Measurements from ENCODE around the gene EHMT1. TPM values are rescaled to one million over a fixed set of nuclear protein-coding genes. Genes with fewer than 3 reads are reported as not detected.
"Not testable (repeated sequence)": the region's sequence is repeated elsewhere in the genome, so short reads cannot be mapped to it uniquely, and the experiment has no call there.

Gene EHMT1
- total and polyA plus RNA-seq, 10 of the 15 experiments (the other 5 are each of a cell fraction or from before 2014, with no cell fraction given): 2.9 to 100 (median 48.1) TPM

DNA sequence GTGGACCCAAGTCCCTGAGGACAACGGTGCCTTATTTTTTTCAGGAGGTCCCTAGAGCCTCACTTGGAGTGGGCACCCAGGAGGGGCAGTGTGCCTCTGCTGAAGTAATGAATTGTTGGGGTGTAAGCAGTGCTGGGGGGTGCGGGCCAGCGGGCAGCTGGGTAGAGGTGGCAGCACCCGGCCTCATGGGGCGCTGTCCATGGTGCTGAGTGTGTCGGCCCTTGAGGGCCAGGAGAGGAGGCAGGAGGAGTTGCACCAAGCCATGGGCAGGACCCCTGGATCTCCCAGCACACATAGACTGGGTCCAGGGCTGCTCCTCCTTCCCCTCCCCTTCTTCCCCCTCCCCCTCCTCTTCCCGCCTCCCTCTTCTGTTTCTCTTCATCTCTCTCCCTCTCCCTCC lies 265.7 kb downstream of the EHMT1 start:
- CTCF ChIA-PET; FAIRE-seq; BruUV-seq (replicated peaks); H3K79me2 ChIP-seq (ENCODE audit: control insufficient read depth, insufficient read depth, low read length); in situ Hi-C loops (cut with MboI); H3K9ac ChIP-seq (ENCODE audit: control insufficient read depth, insufficient read depth, low read length); POLR2A ChIA-PET; intact Hi-C loops (cut with micrococcal nuclease; ENCODE audit: unreplicated experiment); H2AFZ ChIP-seq (ENCODE audit: control insufficient read depth, low read depth, low read length); H3K27ac ChIP-seq (ENCODE audit: control insufficient read depth, insufficient read depth); H3K36me3 ChIP-seq (ENCODE audit: control insufficient read depth in 2 of 2, insufficient read depth in 2 of 2, low read length in 1 of 2); RAD21 ChIA-PET (ENCODE audit: unreplicated experiment); H3K4me1 ChIP-seq (ENCODE audit: control insufficient read depth, insufficient read depth, low read length); H4K20me1 ChIP-seq (ENCODE audit: control insufficient read depth, insufficient read depth); H3K9me3 ChIP-seq (replicated peaks; ENCODE audit: control insufficient read depth, insufficient read depth, low read length); DNase-seq (ENCODE audit: low read depth, low spot score); H3K27me3 ChIP-seq (replicated peaks in 1 of 2; ENCODE audit: control insufficient read depth in 2 of 2, insufficient read depth in 2 of 2, low read length in 1 of 2); SMC1A ChIA-PET (ENCODE audit: uncharacterized antibody, unreplicated experiment); H3K4me3 ChIP-seq; H3K4me2 ChIP-seq (ENCODE audit: control insufficient read depth, insufficient read depth): not testable (repeated sequence)
- peak; percentile 67 for ATAC-seq
- 13% methylated on average over 5 of the region's 7 CpGs for WGBS (ENCODE audit: insufficient coverage, insufficient replicate concordance, low lambda C conversion rate, missing lambda C conversion rate)
- TF ChIP-seq, protein P1, sequence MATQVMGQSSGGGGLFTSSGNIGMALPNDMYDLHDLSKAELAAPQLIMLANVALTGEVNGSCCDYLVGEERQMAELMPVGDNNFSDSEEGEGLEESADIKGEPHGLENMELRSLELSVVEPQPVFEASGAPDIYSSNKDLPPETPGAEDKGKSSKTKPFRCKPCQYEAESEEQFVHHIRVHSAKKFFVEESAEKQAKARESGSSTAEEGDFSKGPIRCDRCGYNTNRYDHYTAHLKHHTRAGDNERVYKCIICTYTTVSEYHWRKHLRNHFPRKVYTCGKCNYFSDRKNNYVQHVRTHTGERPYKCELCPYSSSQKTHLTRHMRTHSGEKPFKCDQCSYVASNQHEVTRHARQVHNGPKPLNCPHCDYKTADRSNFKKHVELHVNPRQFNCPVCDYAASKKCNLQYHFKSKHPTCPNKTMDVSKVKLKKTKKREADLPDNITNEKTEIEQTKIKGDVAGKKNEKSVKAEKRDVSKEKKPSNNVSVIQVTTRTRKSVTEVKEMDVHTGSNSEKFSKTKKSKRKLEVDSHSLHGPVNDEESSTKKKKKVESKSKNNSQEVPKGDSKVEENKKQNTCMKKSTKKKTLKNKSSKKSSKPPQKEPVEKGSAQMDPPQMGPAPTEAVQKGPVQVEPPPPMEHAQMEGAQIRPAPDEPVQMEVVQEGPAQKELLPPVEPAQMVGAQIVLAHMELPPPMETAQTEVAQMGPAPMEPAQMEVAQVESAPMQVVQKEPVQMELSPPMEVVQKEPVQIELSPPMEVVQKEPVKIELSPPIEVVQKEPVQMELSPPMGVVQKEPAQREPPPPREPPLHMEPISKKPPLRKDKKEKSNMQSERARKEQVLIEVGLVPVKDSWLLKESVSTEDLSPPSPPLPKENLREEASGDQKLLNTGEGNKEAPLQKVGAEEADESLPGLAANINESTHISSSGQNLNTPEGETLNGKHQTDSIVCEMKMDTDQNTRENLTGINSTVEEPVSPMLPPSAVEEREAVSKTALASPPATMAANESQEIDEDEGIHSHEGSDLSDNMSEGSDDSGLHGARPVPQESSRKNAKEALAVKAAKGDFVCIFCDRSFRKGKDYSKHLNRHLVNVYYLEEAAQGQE (IDR thresholded peaks at IDR 0.05; ENCODE audit: low read depth, low read length): peak; percentile 76

DNA sequence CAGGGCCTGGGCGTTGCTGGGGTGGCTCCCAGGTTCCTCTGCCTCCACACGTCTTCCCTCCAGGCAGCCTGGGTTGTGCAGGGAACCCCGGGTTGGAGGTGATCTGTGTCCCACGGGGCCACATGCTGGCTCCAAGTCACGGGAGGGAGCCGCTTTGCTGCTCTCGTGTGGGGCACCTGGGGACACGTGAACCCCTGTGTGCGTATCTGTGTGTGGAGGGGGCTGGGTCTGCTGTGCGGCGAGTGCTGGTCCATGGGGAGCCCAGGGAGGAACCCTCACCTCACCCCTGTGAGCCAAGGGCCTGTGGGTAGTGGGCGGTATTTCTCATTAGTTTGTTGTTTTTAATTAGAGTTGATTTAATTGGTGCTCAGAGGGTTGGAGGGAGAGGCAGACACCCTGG lies 266.3 kb downstream of the EHMT1 start:
- H2AFZ ChIP-seq (ENCODE audit: control insufficient read depth, low read depth, low read length); H3K36me3 ChIP-seq (ENCODE audit: control insufficient read depth in 2 of 2, insufficient read depth in 2 of 2, low read length in 1 of 2); H3K9ac ChIP-seq (ENCODE audit: control insufficient read depth, insufficient read depth, low read length); RAD21 ChIA-PET (ENCODE audit: unreplicated experiment); intact Hi-C loops (cut with micrococcal nuclease; ENCODE audit: unreplicated experiment); ATAC-seq; H3K4me1 ChIP-seq (ENCODE audit: control insufficient read depth, insufficient read depth, low read length); H3K27ac ChIP-seq (ENCODE audit: control insufficient read depth, insufficient read depth); H3K4me2 ChIP-seq (ENCODE audit: control insufficient read depth, insufficient read depth); H3K79me2 ChIP-seq (ENCODE audit: control insufficient read depth, insufficient read depth, low read length); H3K27me3 ChIP-seq (replicated peaks in 1 of 2; ENCODE audit: control insufficient read depth in 2 of 2, insufficient read depth in 2 of 2, low read length in 1 of 2); H3K9me3 ChIP-seq (replicated peaks; ENCODE audit: control insufficient read depth, insufficient read depth, low read length); POLR2A ChIA-PET; BruUV-seq (replicated peaks); H4K20me1 ChIP-seq (ENCODE audit: control insufficient read depth, insufficient read depth); FAIRE-seq; DNase-seq (ENCODE audit: low read depth, low spot score); SMC1A ChIA-PET (ENCODE audit: uncharacterized antibody, unreplicated experiment); H3K4me3 ChIP-seq; in situ Hi-C loops (cut with MboI); CTCF ChIA-PET: not testable (repeated sequence)
- WGBS (ENCODE audit: insufficient coverage, insufficient replicate concordance, low lambda C conversion rate, missing lambda C conversion rate): 59% methylated on average over 8 of the region's 12 CpGs

MicroRNAs within 50 kb of the gene (microRNA counts, 767-probe panel; counts per million panel counts)
- microRNA hsa-miR-602: 516 counts per million, percentile 8 among the panel's probes with 10 or more counts

Small RNA genes lying within 50 kb of the gene (microRNA-seq; reads per million reads assigned to microRNA genes)
- gene MIR602: not detected

Small RNA genes lying within 50 kb of the gene (small RNA-seq; reads per million reads assigned to genes)
- gene MIR602: not detected
- gene RF00017: not detected

Other genes starting within 250 kb of the EHMT1 start
Only the 7 nearest of the 9 such genes appear.
- not detected in 2 replicates for gene ENTPD8, start 177.6 kb upstream of the EHMT1 start, total RNA-seq (2014; rRNA removed)
- not detected in 2 replicates for gene ENTPD8, start 177.6 kb upstream of the EHMT1 start, total RNA-seq (2014; rRNA removed; fragmentation: Illumina TruSeq; extraction: Trizol)
- not detected in 2 replicates for gene ENTPD8, start 177.6 kb upstream of the EHMT1 start, total RNA-seq (2021)
- not detected in 2 replicates for gene ENTPD8, start 177.6 kb upstream of the EHMT1 start, polyA plus RNA-seq (2011; rRNA removed)
- not detected in 2 replicates for gene ENTPD8, start 177.6 kb upstream of the EHMT1 start, polyA plus RNA-seq (2014; fragmentation: Illumina TruSeq; extraction: Trizol)
- gene ENTPD8, start 177.6 kb upstream of the EHMT1 start, polyA plus RNA-seq (2014; fragmentation: Nextera tagmentation; extraction: Ambion mirVana): not detected
- not detected in 2 replicates for gene ENTPD8, start 177.6 kb upstream of the EHMT1 start, polyA plus RNA-seq (2014; rRNA removed)
- not detected for gene ENTPD8, start 177.6 kb upstream of the EHMT1 start, polyA plus RNA-seq (2016; fragmentation: Nextera tagmentation; extraction: Ambion mirVana)
- gene NSMF, start 159.7 kb upstream of the EHMT1 start, total RNA-seq (2014; rRNA removed): 18.8 and 23.1 TPM in 2 replicates
- gene NSMF, start 159.7 kb upstream of the EHMT1 start, total RNA-seq (2014; rRNA removed; fragmentation: Illumina TruSeq; extraction: Trizol): 12.1 and 14.1 TPM in 2 replicates
- 35.1 and 37.2 TPM in 2 replicates for gene NSMF, start 159.7 kb upstream of the EHMT1 start, total RNA-seq (2021)
- 17.9 and 26.2 TPM in 2 replicates for gene NSMF, start 159.7 kb upstream of the EHMT1 start, polyA plus RNA-seq (2011; rRNA removed)
- gene NSMF, start 159.7 kb upstream of the EHMT1 start, polyA plus RNA-seq (2014; fragmentation: Illumina TruSeq; extraction: Trizol): 12.8 and 13.3 TPM in 2 replicates
- under 1 TPM; 0.13 to 0.51 TPM for gene NSMF, start 159.7 kb upstream of the EHMT1 start, polyA plus RNA-seq (2014; fragmentation: Nextera tagmentation; extraction: Ambion mirVana)
- 44.3 and 47.1 TPM in 2 replicates for gene NSMF, start 159.7 kb upstream of the EHMT1 start, polyA plus RNA-seq (2014; rRNA removed)
- gene NSMF, start 159.7 kb upstream of the EHMT1 start, polyA plus RNA-seq (2016; fragmentation: Nextera tagmentation; extraction: Ambion mirVana): 1 to 10 TPM; 1.4 to 8.9 TPM
- gene PNPLA7, start 68.6 kb upstream of the EHMT1 start, total RNA-seq (2014; rRNA removed): 0.22 and 0.85 TPM in 2 replicates
- gene PNPLA7, start 68.6 kb upstream of the EHMT1 start, total RNA-seq (2014; rRNA removed; fragmentation: Illumina TruSeq; extraction: Trizol): 0.09 and 0.14 TPM in 2 replicates
- gene PNPLA7, start 68.6 kb upstream of the EHMT1 start, total RNA-seq (2021): 0.43 and 0.85 TPM in 2 replicates
- 0.07 and 0.19 TPM in 2 replicates for gene PNPLA7, start 68.6 kb upstream of the EHMT1 start, polyA plus RNA-seq (2011; rRNA removed)
- 0.32 and 0.41 TPM in 2 replicates for gene PNPLA7, start 68.6 kb upstream of the EHMT1 start, polyA plus RNA-seq (2014; fragmentation: Illumina TruSeq; extraction: Trizol)
- gene PNPLA7, start 68.6 kb upstream of the EHMT1 start, polyA plus RNA-seq (2014; fragmentation: Nextera tagmentation; extraction: Ambion mirVana): under 1 TPM in 1 of 2 experiments, not detected in 1; 0.04 TPM
- gene PNPLA7, start 68.6 kb upstream of the EHMT1 start, polyA plus RNA-seq (2014; rRNA removed): 0.32 and 1.0 TPM in 2 replicates
- under 1 TPM; 0.11 to 0.13 TPM for gene PNPLA7, start 68.6 kb upstream of the EHMT1 start, polyA plus RNA-seq (2016; fragmentation: Nextera tagmentation; extraction: Ambion mirVana)
- gene MRPL41, start 67.1 kb upstream of the EHMT1 start, total RNA-seq (2014; rRNA removed): 73.3 and 79.9 TPM in 2 replicates
- 11.2 and 13.2 TPM in 2 replicates for gene MRPL41, start 67.1 kb upstream of the EHMT1 start, total RNA-seq (2014; rRNA removed; fragmentation: Illumina TruSeq; extraction: Trizol)
- 64.5 and 67.0 TPM in 2 replicates for gene MRPL41, start 67.1 kb upstream of the EHMT1 start, total RNA-seq (2021)
- 5.8 and 12.4 TPM in 2 replicates for gene MRPL41, start 67.1 kb upstream of the EHMT1 start, polyA plus RNA-seq (2011; rRNA removed)
- 0.14 and 3.5 TPM in 2 replicates for gene MRPL41, start 67.1 kb upstream of the EHMT1 start, polyA plus RNA-seq (2014; fragmentation: Illumina TruSeq; extraction: Trizol)
- 1 to 10 TPM; 1.3 to 3.3 TPM for gene MRPL41, start 67.1 kb upstream of the EHMT1 start, polyA plus RNA-seq (2014; fragmentation: Nextera tagmentation; extraction: Ambion mirVana)
- gene MRPL41, start 67.1 kb upstream of the EHMT1 start, polyA plus RNA-seq (2014; rRNA removed): 77.5 and 102 TPM in 2 replicates
- 100 to 1,000 TPM; 113 to 116 TPM for gene MRPL41, start 67.1 kb upstream of the EHMT1 start, polyA plus RNA-seq (2016; fragmentation: Nextera tagmentation; extraction: Ambion mirVana)
- gene DPH7, start 40.1 kb upstream of the EHMT1 start, total RNA-seq (2014; rRNA removed): 27.6 and 29.5 TPM in 2 replicates
- gene DPH7, start 40.1 kb upstream of the EHMT1 start, total RNA-seq (2014; rRNA removed; fragmentation: Illumina TruSeq; extraction: Trizol): 17.6 and 18.4 TPM in 2 replicates
- gene DPH7, start 40.1 kb upstream of the EHMT1 start, total RNA-seq (2021): 30.0 and 33.8 TPM in 2 replicates
- gene DPH7, start 40.1 kb upstream of the EHMT1 start, polyA plus RNA-seq (2011; rRNA removed): 19.8 and 26.7 TPM in 2 replicates
- gene DPH7, start 40.1 kb upstream of the EHMT1 start, polyA plus RNA-seq (2014; fragmentation: Illumina TruSeq; extraction: Trizol): 16.3 and 24.2 TPM in 2 replicates
- gene DPH7, start 40.1 kb upstream of the EHMT1 start, polyA plus RNA-seq (2014; fragmentation: Nextera tagmentation; extraction: Ambion mirVana): 10 to 100 TPM in 1 of 2 experiments, 1 to 10 TPM in 1; 8.7 to 11.8 TPM
- 36.9 and 41.8 TPM in 2 replicates for gene DPH7, start 40.1 kb upstream of the EHMT1 start, polyA plus RNA-seq (2014; rRNA removed)
- 10 to 100 TPM; 36.3 to 40.0 TPM for gene DPH7, start 40.1 kb upstream of the EHMT1 start, polyA plus RNA-seq (2016; fragmentation: Nextera tagmentation; extraction: Ambion mirVana)
- 38.6 and 43.8 TPM in 2 replicates for gene ZMYND19, start 28.5 kb upstream of the EHMT1 start, total RNA-seq (2014; rRNA removed)
- gene ZMYND19, start 28.5 kb upstream of the EHMT1 start, total RNA-seq (2014; rRNA removed; fragmentation: Illumina TruSeq; extraction: Trizol): 22.6 and 25.7 TPM in 2 replicates
- gene ZMYND19, start 28.5 kb upstream of the EHMT1 start, total RNA-seq (2021): 50.6 and 54.8 TPM in 2 replicates
- gene ZMYND19, start 28.5 kb upstream of the EHMT1 start, polyA plus RNA-seq (2011; rRNA removed): 15.6 and 20.4 TPM in 2 replicates
- gene ZMYND19, start 28.5 kb upstream of the EHMT1 start, polyA plus RNA-seq (2014; fragmentation: Illumina TruSeq; extraction: Trizol): 6.2 and 19.7 TPM in 2 replicates
- gene ZMYND19, start 28.5 kb upstream of the EHMT1 start, polyA plus RNA-seq (2014; fragmentation: Nextera tagmentation; extraction: Ambion mirVana): 1 to 10 TPM in 1 of 2 experiments, under 1 TPM in 1; 0.84 to 2.6 TPM
- 51.2 and 53.0 TPM in 2 replicates for gene ZMYND19, start 28.5 kb upstream of the EHMT1 start, polyA plus RNA-seq (2014; rRNA removed)
- 1 to 10 TPM; 3.2 to 7.1 TPM for gene ZMYND19, start 28.5 kb upstream of the EHMT1 start, polyA plus RNA-seq (2016; fragmentation: Nextera tagmentation; extraction: Ambion mirVana)
- 24.6 and 25.2 TPM in 2 replicates for gene ARRDC1, start 13.3 kb upstream of the EHMT1 start, total RNA-seq (2014; rRNA removed)
- gene ARRDC1, start 13.3 kb upstream of the EHMT1 start, total RNA-seq (2014; rRNA removed; fragmentation: Illumina TruSeq; extraction: Trizol): 5.8 and 6.2 TPM in 2 replicates
- gene ARRDC1, start 13.3 kb upstream of the EHMT1 start, total RNA-seq (2021): 21.0 and 23.1 TPM in 2 replicates
- 10.2 and 21.8 TPM in 2 replicates for gene ARRDC1, start 13.3 kb upstream of the EHMT1 start, polyA plus RNA-seq (2011; rRNA removed)
- gene ARRDC1, start 13.3 kb upstream of the EHMT1 start, polyA plus RNA-seq (2014; fragmentation: Illumina TruSeq; extraction: Trizol): 1.4 and 9.3 TPM in 2 replicates
- gene ARRDC1, start 13.3 kb upstream of the EHMT1 start, polyA plus RNA-seq (2014; fragmentation: Nextera tagmentation; extraction: Ambion mirVana): under 1 TPM; 0.23 to 0.97 TPM
- gene ARRDC1, start 13.3 kb upstream of the EHMT1 start, polyA plus RNA-seq (2014; rRNA removed): 30.3 and 34.4 TPM in 2 replicates
- gene ARRDC1, start 13.3 kb upstream of the EHMT1 start, polyA plus RNA-seq (2016; fragmentation: Nextera tagmentation; extraction: Ambion mirVana): 10 to 100 TPM; 20.8 to 23.0 TPM

All from GM12878 (cell line).